ENCODE data around the gene LSM4.

Gene LSM4

GRCh38 chr19:18320865-18321733 is 1.8 kb downstream of the LSM4 start:
- Histone ChIP-seq H3K4me1 (ENCODE audit: control insufficient read depth, insufficient read depth, low read length) (peaks cover 68% of the 10 kb centered on the region), H3K4me3 (ENCODE audit: low read length) (no peak overlapping the region)

GRCh38 chr19:18319591-18320135 is 3.2 kb downstream of the LSM4 start:
- Histone ChIP-seq H3K9me3 (ENCODE audit: control insufficient read depth, low read length) (no peaks in the 10 kb centered on the region), H3K36me3 (ENCODE audit: control insufficient read depth, insufficient read depth, low read length) (no peaks in the 10 kb centered on the region), H3K9ac (ENCODE audit: low read length) (peak overlapping the region; percentile 52), H3K27me3 (ENCODE audit: control insufficient read depth, insufficient read depth, low read length) (no peaks in the 10 kb centered on the region), H3K4me3 (ENCODE audit: low read length) (no peak overlapping the region), H3K4me1 (ENCODE audit: control insufficient read depth, insufficient read depth, low read length) (peaks cover 71% of the 10 kb centered on the region)

More at GRCh38 chr19:18320865-18321733, 1.8 kb downstream of the LSM4 start:
- H3K36me3 ChIP-seq (ENCODE audit: control insufficient read depth, insufficient read depth, low read length): no peaks in the 10 kb centered on the region
- no peaks in the 10 kb centered on the region for H3K9me3 ChIP-seq (ENCODE audit: control insufficient read depth, low read length)
- no peaks in the 10 kb centered on the region for H3K27me3 ChIP-seq (ENCODE audit: control insufficient read depth, insufficient read depth, low read length)
- H3K9ac ChIP-seq (ENCODE audit: low read length): peak overlapping the region; percentile 93

DNA sequence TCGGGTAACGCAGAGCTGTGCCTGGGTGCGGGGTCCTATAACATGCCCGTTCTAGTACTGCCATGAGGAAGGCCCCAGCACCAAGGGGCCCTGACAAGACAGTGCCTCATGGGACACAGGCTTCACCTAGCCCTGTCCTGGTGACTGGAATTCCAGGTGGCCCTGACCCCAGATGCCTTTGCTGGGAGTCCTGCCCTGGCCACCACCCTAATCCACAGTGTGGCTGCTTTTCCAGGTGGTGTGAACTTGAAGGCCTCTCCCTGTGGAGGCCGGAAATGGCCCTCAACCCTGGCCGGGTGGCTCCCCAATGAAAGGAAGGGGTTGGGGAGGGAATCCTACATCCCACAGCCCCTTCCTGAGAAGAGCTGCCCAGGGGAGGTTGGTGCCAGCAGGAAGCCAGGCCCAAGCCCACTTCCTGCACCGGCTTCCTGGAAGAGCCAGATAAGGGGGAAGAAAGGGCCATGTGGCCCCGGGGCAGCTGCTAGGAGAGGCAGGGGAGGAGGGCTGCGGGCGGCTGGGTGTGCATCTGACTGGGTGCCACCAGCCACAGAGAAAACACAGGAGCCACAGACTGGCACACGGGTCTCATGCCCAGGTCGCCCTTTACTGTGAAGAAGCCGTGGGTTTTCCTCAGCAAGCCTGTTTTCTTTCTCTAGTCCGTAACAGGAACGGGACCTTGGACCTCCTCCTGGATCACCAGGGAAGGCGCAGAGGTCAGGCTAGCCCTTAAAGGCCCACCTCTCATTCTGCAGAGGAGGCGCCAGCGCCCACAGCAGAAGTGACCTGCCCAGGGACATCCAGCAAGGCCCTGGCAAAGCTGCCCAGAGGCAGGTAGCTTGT is 4.7 kb downstream of the LSM4 start:
- Histone ChIP-seq H3K36me3 (ENCODE audit: control insufficient read depth, insufficient read depth, low read length) (no peaks in the 10 kb centered on the region), H3K4me3 (ENCODE audit: low read length) (no peak overlapping the region), H3K9me3 (ENCODE audit: control insufficient read depth, low read length) (no peaks in the 10 kb centered on the region), H3K4me1 (ENCODE audit: control insufficient read depth, insufficient read depth, low read length) (peaks cover 62% of the 10 kb centered on the region), H3K9ac (ENCODE audit: low read length) (peak overlapping the region; percentile 58), H3K27me3 (ENCODE audit: control insufficient read depth, insufficient read depth, low read length) (no peaks in the 10 kb centered on the region)

DNA sequence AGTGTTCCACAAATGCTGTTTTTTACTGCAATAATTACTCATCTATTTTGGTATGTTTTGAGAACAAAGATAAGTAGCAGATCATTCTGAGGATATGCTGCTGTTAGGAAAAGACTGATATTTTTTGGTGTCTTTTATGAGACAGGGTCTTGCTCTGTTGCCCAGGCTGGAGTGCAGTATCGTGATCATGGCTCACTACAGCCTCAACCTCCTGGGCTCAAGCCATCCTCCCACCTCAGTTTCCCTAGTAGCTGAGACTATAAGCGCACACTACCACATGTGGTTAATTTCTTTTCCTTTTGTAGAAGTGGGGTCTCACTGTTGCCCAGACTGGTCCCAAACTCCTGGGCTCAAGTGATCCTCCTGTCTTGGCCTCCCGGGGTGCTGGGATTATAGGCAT is 9.5 kb downstream of the LSM4 start:
- Histone ChIP-seq H3K27me3 (ENCODE audit: control insufficient read depth, insufficient read depth, low read length) (no peaks in the 10 kb centered on the region), H3K4me3 (ENCODE audit: low read length) (no peak overlapping the region), H3K9ac (ENCODE audit: low read length) (no peak overlapping the region), H3K9me3 (ENCODE audit: control insufficient read depth, low read length) (no peaks in the 10 kb centered on the region), H3K4me1 (ENCODE audit: control insufficient read depth, insufficient read depth, low read length) (peaks cover 49% of the 10 kb centered on the region), H3K36me3 (ENCODE audit: control insufficient read depth, insufficient read depth, low read length) (peaks cover 5% of the 10 kb centered on the region)

- Histone ChIP-seq H3K27me3 (ENCODE audit: control insufficient read depth, insufficient read depth, low read length) (no peaks in the 10 kb centered on the region), H3K9me3 (ENCODE audit: control insufficient read depth, low read length) (no peaks in the 10 kb centered on the region), H3K36me3 (ENCODE audit: control insufficient read depth, insufficient read depth, low read length) (peaks cover 5% of the 10 kb centered on the region), H3K4me3 (ENCODE audit: low read length) (no peak overlapping the region), H3K9ac (ENCODE audit: low read length) (no peak overlapping the region), H3K4me1 (ENCODE audit: control insufficient read depth, insufficient read depth, low read length) (peaks cover 39% of the 10 kb centered on the region)
Measured at GRCh38 chr19:18312092-18312534, 10.8 kb downstream of the LSM4 start.

DNA sequence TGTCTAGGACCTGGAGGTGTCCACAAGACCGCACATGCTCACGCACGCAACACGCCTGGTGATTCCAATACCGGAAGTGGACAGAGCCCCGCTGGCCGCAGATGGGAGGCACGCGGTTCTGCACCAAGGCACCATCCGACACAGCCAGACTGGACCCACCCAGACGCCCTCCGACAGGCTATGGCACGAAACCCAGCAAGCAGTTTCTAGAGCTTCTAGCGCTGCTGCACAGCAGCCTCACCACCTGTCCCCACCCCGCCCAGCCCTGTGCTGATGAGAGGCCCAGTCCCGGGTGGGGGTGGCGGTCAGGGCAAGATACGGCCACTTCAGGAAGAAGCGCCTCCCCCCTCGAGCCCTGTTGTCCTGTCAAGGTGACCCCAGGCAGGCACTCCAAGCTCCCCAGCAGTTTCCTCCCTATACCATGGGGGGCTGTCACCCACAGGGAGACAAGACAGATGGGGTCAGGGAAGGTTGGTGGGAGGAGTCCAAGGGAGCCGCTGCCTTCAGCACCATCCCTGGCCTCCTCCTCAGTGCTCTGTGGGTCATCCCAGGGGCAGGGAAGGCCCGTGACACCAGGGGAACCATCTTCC is 11.3 kb downstream of the LSM4 start:
- no peaks in the 10 kb centered on the region for H3K9me3 ChIP-seq (ENCODE audit: control insufficient read depth, low read length)
- H3K4me1 ChIP-seq (ENCODE audit: control insufficient read depth, insufficient read depth, low read length): peaks cover 36% of the 10 kb centered on the region
- H3K4me3 ChIP-seq (ENCODE audit: low read length): no peak overlapping the region
- H3K27me3 ChIP-seq (ENCODE audit: control insufficient read depth, insufficient read depth, low read length): no peaks in the 10 kb centered on the region
- peaks cover 5% of the 10 kb centered on the region for H3K36me3 ChIP-seq (ENCODE audit: control insufficient read depth, insufficient read depth, low read length)
- H3K9ac ChIP-seq (ENCODE audit: low read length): no peak overlapping the region

- H3K9ac ChIP-seq (ENCODE audit: low read length): no peak overlapping the region
- H3K4me3 ChIP-seq (ENCODE audit: low read length): no peak overlapping the region
- peaks cover 29% of the 10 kb centered on the region for H3K4me1 ChIP-seq (ENCODE audit: control insufficient read depth, insufficient read depth, low read length)
- H3K27me3 ChIP-seq (ENCODE audit: control insufficient read depth, insufficient read depth, low read length): no peaks in the 10 kb centered on the region
- H3K36me3 ChIP-seq (ENCODE audit: control insufficient read depth, insufficient read depth, low read length): peaks cover 5% of the 10 kb centered on the region
- H3K9me3 ChIP-seq (ENCODE audit: control insufficient read depth, low read length): no peaks in the 10 kb centered on the region
Measured at GRCh38 chr19:18310966-18311365, 11.9 kb downstream of the LSM4 start.

GRCh38 chr19:18310118-18310909 is 12.6 kb downstream of the LSM4 start:
- Histone ChIP-seq H3K27me3 (ENCODE audit: control insufficient read depth, insufficient read depth, low read length) (no peaks in the 10 kb centered on the region), H3K4me3 (ENCODE audit: low read length) (no peak overlapping the region), H3K9me3 (ENCODE audit: control insufficient read depth, low read length) (no peaks in the 10 kb centered on the region), H3K36me3 (ENCODE audit: control insufficient read depth, insufficient read depth, low read length) (peaks cover 5% of the 10 kb centered on the region), H3K4me1 (ENCODE audit: control insufficient read depth, insufficient read depth, low read length) (peaks cover 32% of the 10 kb centered on the region), H3K9ac (ENCODE audit: low read length) (no peak overlapping the region)

GRCh38 chr19:18309525-18310064 is 13.3 kb downstream of the LSM4 start:
- Histone ChIP-seq H3K36me3 (ENCODE audit: control insufficient read depth, insufficient read depth, low read length) (peaks cover 5% of the 10 kb centered on the region), H3K4me1 (ENCODE audit: control insufficient read depth, insufficient read depth, low read length) (peaks cover 40% of the 10 kb centered on the region), H3K9me3 (ENCODE audit: control insufficient read depth, low read length) (no peaks in the 10 kb centered on the region), H3K9ac (ENCODE audit: low read length) (no peak overlapping the region), H3K27me3 (ENCODE audit: control insufficient read depth, insufficient read depth, low read length) (no peaks in the 10 kb centered on the region), H3K4me3 (ENCODE audit: low read length) (no peak overlapping the region)

- no peak overlapping the region for H3K9ac ChIP-seq (ENCODE audit: low read length)
- peaks cover 5% of the 10 kb centered on the region for H3K36me3 ChIP-seq (ENCODE audit: control insufficient read depth, insufficient read depth, low read length)
Measured at GRCh38 chr19:18308948-18309325, 13.9 kb downstream of the LSM4 start.

More at GRCh38 chr19:18308948-18309325, 13.9 kb downstream of the LSM4 start:
- H3K9me3 ChIP-seq (ENCODE audit: control insufficient read depth, low read length): no peaks in the 10 kb centered on the region
- no peaks in the 10 kb centered on the region for H3K27me3 ChIP-seq (ENCODE audit: control insufficient read depth, insufficient read depth, low read length)
- peaks cover 46% of the 10 kb centered on the region for H3K4me1 ChIP-seq (ENCODE audit: control insufficient read depth, insufficient read depth, low read length)
- no peak overlapping the region for H3K4me3 ChIP-seq (ENCODE audit: low read length)

All from mucosa of stomach (tissue), 1 donor.